A549 (cell line): ENCODE measurements around the gene RTKN2. TPM values are rescaled to one million over a fixed set of nuclear protein-coding genes. Genes with fewer than 3 reads are reported as not detected.
A peak's percentile ranks its signal among the peaks of the same experiment; 100 is the strongest.

ENCODE experiments used
- ATAC-seq, 2 experiments: fragments of 200-7000 bp in 1 of 2; fragments of >200 bp in 1 of 2; cut with Nextera tagmentation in 1 of 2; cut with Tn5 transposase in 1 of 2; 3 replicates each; pipeline versions ENCODE4 v1.8.0 to v1.9.1; 2018 to 2020; ENCODE audit warnings: mild to moderate bottlenecking in 1 of 2, moderate library complexity in 1 of 2
- CTCF ChIA-PET: fragments of 300-600 bp; sonication (Branson Sonifier 250); formaldehyde crosslinking; extraction: SDS; loops from one replicate; lab custom pipeline; 2021; ENCODE audit warnings: antibody characterized with exemption, inconsistent platforms; lab: Yijun Ruan, JAX
- POLR2A ChIA-PET: fragments of 350-600 bp; formaldehyde crosslinking; extraction: SDS; loops from one replicate; lab custom pipeline; 2021; ENCODE audit warnings: antibody characterized with exemption, inconsistent platforms; lab: Yijun Ruan, JAX
- DNase-seq, 2 experiments: peaks; one replicate each; pipeline versions ENCODE4 v3.0.0 to v3.0.0-alpha.2; 2011 to 2016; ENCODE audit warnings: low read depth in 1 of 2, low spot score in 1 of 2
- FAIRE-seq: peaks from 2 replicates; lab custom pipeline; 2011; peaks lifted over from hg19 to GRCh38; lab: Jason Lieb, UNC
- H3K27ac ChIP-seq, 2 experiments: fragments of >200 bp; sonication (Bioruptor Twin); formaldehyde crosslinking; 3 replicates each; pipeline ENCODE4 v1.5.1; 2016 to 2017
- H3K4me1 ChIP-seq: fragments of >200 bp; sonication (Bioruptor Twin); formaldehyde crosslinking; 3 replicates; pipeline ENCODE4 v1.6.1; 2016
- H3K4me2 ChIP-seq: fragments of >200 bp; sonication (Bioruptor Twin); formaldehyde crosslinking; 3 replicates; pipeline ENCODE4 v1.6.1; 2016
- H3K4me3 ChIP-seq: fragments of >200 bp; sonication (Bioruptor Twin); formaldehyde crosslinking; 3 replicates; pipeline ENCODE4 v1.5.1; 2016
- H3K9me3 ChIP-seq: fragments of >200 bp; sonication (Bioruptor Twin); formaldehyde crosslinking; 3 replicates; pipeline ENCODE4 v1.6.1; 2016
- ATOH8 ChIP-seq: fragments of 250-450 bp; sonication (Bioruptor Pico); IDR thresholded peaks from 2 replicates; pipeline ENCODE4 v1.5.0; 2020; ENCODE audit warnings: low read depth, mild to moderate bottlenecking, moderate library complexity
- BCL3 ChIP-seq: fragments of >200 bp; sonication (Bioruptor Twin); formaldehyde crosslinking; IDR thresholded peaks from 3 replicates; pipeline ENCODE4 v1.6.1; 2016
- CBX2 ChIP-seq: fragments of 200-600 bp; sonication (generic); IDR thresholded peaks from 2 replicates; pipeline ENCODE4 v1.6.1; 2016; ENCODE audit warnings: low read depth, mild to moderate bottlenecking, borderline replicate concordance
- CBX8 ChIP-seq: fragments of 200-600 bp; sonication (generic); IDR thresholded peaks from 2 replicates; pipeline ENCODE4 v1.6.1; 2016
- EHMT2 ChIP-seq: fragments of 200-600 bp; sonication (generic); IDR thresholded peaks from 2 replicates; pipeline ENCODE4 v1.6.1; 2016; ENCODE audit warnings: antibody characterized with exemption, low read depth, mild to moderate bottlenecking, moderate library complexity
- GATA3 ChIP-seq: IDR thresholded peaks from 2 replicates; pipeline ENCODE4 v1.6.1; 2012; ENCODE audit warnings: borderline replicate concordance
- HDAC2 ChIP-seq: fragments of 200-600 bp; sonication (generic); IDR thresholded peaks from 2 replicates; pipeline ENCODE4 v1.6.1; 2016
- HEYL ChIP-seq: fragments of 250-450 bp; sonication (Bioruptor Pico); IDR thresholded peaks from 2 replicates; pipeline ENCODE4 v1.8.0; 2021; ENCODE audit warnings: mild to moderate bottlenecking, moderate library complexity
- HMGXB4 ChIP-seq: fragments of 250-450 bp; sonication (Bioruptor Pico); IDR thresholded peaks from 2 replicates; pipeline ENCODE4 v1.5.0; 2021; ENCODE audit warnings: mild to moderate bottlenecking, moderate library complexity, borderline replicate concordance
- HOXA7 ChIP-seq: fragments of 250-450 bp; sonication (Bioruptor Pico); IDR thresholded peaks from 2 replicates; pipeline ENCODE4 v1.5.0; 2020; ENCODE audit warnings: mild to moderate bottlenecking, moderate library complexity
- KDM5A ChIP-seq: fragments of 200-600 bp; sonication (generic); IDR thresholded peaks from 2 replicates; pipeline ENCODE4 v1.6.1; 2016; ENCODE audit warnings: antibody characterized with exemption, mild to moderate bottlenecking
- MAFK ChIP-seq: fragments of 450-650 bp; IDR thresholded peaks from 2 replicates; pipeline ENCODE4 v1.6.1; 2014; ENCODE audit not compliant: partially characterized antibody
- MYC ChIP-seq: IDR thresholded peaks from 2 replicates; pipeline ENCODE4 v1.6.1; 2012; ENCODE audit warnings: mild to moderate bottlenecking, inconsistent platforms, low read length, improper control_type of control experiment, borderline replicate concordance
- NPAS2 ChIP-seq: fragments of 250-450 bp; sonication (Bioruptor Pico); IDR thresholded peaks from 2 replicates; pipeline ENCODE4 v1.8.0; 2022; ENCODE audit warnings: mild to moderate bottlenecking, moderate library complexity, borderline replicate concordance
- NR3C1 ChIP-seq: fragments of >200 bp; sonication (Bioruptor Twin); formaldehyde crosslinking; IDR thresholded peaks from 3 replicates; pipeline ENCODE4 v1.6.1; 2017
- RAD21 ChIP-seq, 2 experiments: fragments of >200 bp in 1 of 2; sonication (Bioruptor Twin) in 1 of 2; formaldehyde crosslinking in 1 of 2; IDR thresholded peaks in 1 of 2; conservative IDR thresholded peaks in 1 of 2; 2 replicates in 1 of 2; 3 replicates in 1 of 2; pipeline ENCODE4 v1.6.1; 2012 to 2018; ENCODE audit warnings: inconsistent platforms in 1 of 2
- RCOR1 ChIP-seq: fragments of 150-350 bp; IDR thresholded peaks from 2 replicates; pipeline ENCODE4 v1.6.1; 2014; ENCODE audit warnings: antibody characterized with exemption, low read length, low read depth
- RFX5 ChIP-seq: fragments of 450-650 bp; IDR thresholded peaks from 2 replicates; pipeline ENCODE4 v1.7.1; 2014; ENCODE audit warnings: antibody characterized with exemption, mild to moderate bottlenecking, moderate library complexity
- RNF2 ChIP-seq: fragments of 200-600 bp; sonication (generic); IDR thresholded peaks from 2 replicates; pipeline ENCODE4 v1.6.1; 2016; ENCODE audit warnings: low read depth, mild to moderate bottlenecking, antibody characterized with exemption, moderate library complexity, borderline replicate concordance
- SMC3 ChIP-seq: fragments of >200 bp; sonication (Bioruptor Twin); formaldehyde crosslinking; IDR thresholded peaks from 3 replicates; pipeline ENCODE4 v1.6.1; 2018; ENCODE audit warnings: inconsistent platforms
- TP53 ChIP-seq: fragments of 250-450 bp; sonication (Bioruptor Pico); IDR thresholded peaks from 2 replicates; pipeline ENCODE4 v1.5.0; 2021; ENCODE audit warnings: mild to moderate bottlenecking, moderate library complexity
- WGBS: methylation state at CpG from one replicate; pipeline ENCODE4 v1.1.6; 2017; ENCODE audit errors: missing lambda C conversion rate; 5-methylcytosine and 5-hydroxymethylcytosine counted together
- polyA plus RNA-seq, 4 experiments: library from polyadenylated mRNA; depleted of rRNA in 3 of 4; stranded (reverse); fragments of >200 nt; fragmentation: RNase III in 1 of 4; extraction: RNeasy Plus Mini Kit Qiagen cat#74134 plus additional on column Dnase treatment in 1 of 4; gene quantifications; 2 replicates in 3 of 4; 3 replicates in 1 of 4; pipeline ENCODE4 v1.2.3, GENCODE V29; 2011 to 2017
- TF ChIP-seq, protein P1 (sequence below): fragments of >200 bp; sonication (Bioruptor Twin); formaldehyde crosslinking; IDR thresholded peaks from 2 replicates; pipeline ENCODE4 v1.6.1; 2016
- TF ChIP-seq, protein P2 (sequence below): IDR thresholded peaks from 2 replicates; pipeline ENCODE4 v1.6.1; 2012

The RTKN2 gene
- polyA plus RNA-seq, 2 of the 4 experiments (the other 2 are of a cell fraction), result 1.8 to 2.4 TPM

DNA sequence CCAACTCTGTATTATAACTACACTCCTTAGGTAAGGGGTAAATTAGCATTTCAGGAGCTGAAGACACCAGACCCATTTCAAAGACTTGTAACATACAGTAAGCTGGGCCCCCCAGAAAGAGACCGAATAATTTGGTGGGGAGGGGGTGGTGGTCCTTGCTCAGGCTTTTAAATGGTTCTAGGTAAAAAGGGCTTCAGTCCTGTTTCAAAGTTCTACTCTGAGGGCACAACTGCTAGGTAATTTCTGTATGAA is 73.0 kb downstream of the RTKN2 start:
- no peak overlapping the region for H3K4me3 ChIP-seq
- no peak for DNase-seq
- WGBS, result 74% methylated on average over 1 of the region's 1 CpG
- ATAC-seq, result no peak
- no peak for FAIRE-seq
- TF ChIP-seq KDM5A (no peak), RFX5 (no peak), MYC (no peak), HOXA7 (no peak), HMGXB4 (CRISPR knock-in tag) (no peak), HEYL (CRISPR knock-in tag) (no peak), NR3C1 (no peak), EHMT2 (no peak), TP53 (CRISPR knock-in tag) (no peak), BCL3 (no peak), SMC3 (no peak), RNF2 (no peak), CBX8 (no peak), RCOR1 (no peak), GATA3 (no peak), CBX2 (no peak), HDAC2 (no peak), NPAS2 (no peak)
- TF ChIP-seq, protein P1, sequence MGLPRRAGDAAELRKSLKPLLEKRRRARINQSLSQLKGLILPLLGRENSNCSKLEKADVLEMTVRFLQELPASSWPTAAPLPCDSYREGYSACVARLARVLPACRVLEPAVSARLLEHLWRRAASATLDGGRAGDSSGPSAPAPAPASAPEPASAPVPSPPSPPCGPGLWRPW, result no peak
- TF ChIP-seq, protein P2, sequence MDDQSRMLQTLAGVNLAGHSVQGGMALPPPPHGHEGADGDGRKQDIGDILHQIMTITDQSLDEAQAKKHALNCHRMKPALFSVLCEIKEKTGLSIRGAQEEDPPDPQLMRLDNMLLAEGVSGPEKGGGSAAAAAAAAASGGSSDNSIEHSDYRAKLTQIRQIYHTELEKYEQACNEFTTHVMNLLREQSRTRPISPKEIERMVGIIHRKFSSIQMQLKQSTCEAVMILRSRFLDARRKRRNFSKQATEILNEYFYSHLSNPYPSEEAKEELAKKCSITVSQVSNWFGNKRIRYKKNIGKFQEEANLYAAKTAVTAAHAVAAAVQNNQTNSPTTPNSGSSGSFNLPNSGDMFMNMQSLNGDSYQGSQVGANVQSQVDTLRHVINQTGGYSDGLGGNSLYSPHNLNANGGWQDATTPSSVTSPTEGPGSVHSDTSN, result no peak
- ChIA-PET CTCF (no interaction called here), POLR2A (no interaction called here)
- H3K4me2 ChIP-seq, result no peak overlapping the region
- no peak overlapping the region; a peak in 1 of 6 replicates for H3K27ac ChIP-seq
- H3K9me3 ChIP-seq, result no peaks in the 10 kb centered on the region
- H3K4me1 ChIP-seq, result 0 out of 3 replicates have a peak, but pooled peaks cover 3% of the 10 kb centered on the region

GRCh38 chr10:62194924-62195674 is 73.5 kb downstream of the RTKN2 start:
- no peak overlapping the region; a peak in 1 of 6 replicates for H3K27ac ChIP-seq
- 0 out of 3 replicates have a peak, but pooled peaks cover 3% of the 10 kb centered on the region for H3K4me1 ChIP-seq
- H3K9me3 ChIP-seq, result no peaks in the 10 kb centered on the region
- H3K4me2 ChIP-seq, result no peak overlapping the region
- DNase-seq, result no peak
- ChIA-PET POLR2A (no interaction called here), CTCF (no interaction called here)
- no peak overlapping the region for H3K4me3 ChIP-seq
- no peak for TF ChIP-seq RAD21 (conservative IDR thresholded peaks at IDR 0.05 in 1 of 2, IDR thresholded peaks at IDR 0.05 in 1 of 2)
- peak; percentile 53 for TF ChIP-seq MAFK
- TF ChIP-seq ATOH8 (CRISPR knock-in tag), result no peak
- FAIRE-seq, result no peak
- WGBS, result 71% methylated on average over 3 of the region's 3 CpGs
- ATAC-seq, result no peak
